Activated naive CD4-positive, alpha-beta T cell treated with anti-CD3 and anti-CD28 coated beads, Interleukin-2, amount 50 U/mL, for 24 hours (primary cell): Measurements from ENCODE around the gene SNX27.
A peak's percentile ranks its signal among the peaks of the same experiment; 100 is the strongest.
"Not testable (repeated sequence)": the region's sequence is repeated elsewhere in the genome, so short reads cannot be mapped to it uniquely, and the experiment has no call there.

ENCODE experiments used
- H3K27ac Mint-ChIP-seq: one replicate; pipeline ENCODE4 v1.8.0; 2021; ENCODE audit warnings: mild to moderate bottlenecking, mixed read lengths
- H3K27me3 Mint-ChIP-seq: one replicate; pipeline ENCODE4 v1.8.0; 2021; ENCODE audit warnings: mixed read lengths
- H3K36me3 Mint-ChIP-seq: one replicate; pipeline ENCODE4 v1.8.0; 2021; ENCODE audit warnings: mixed read lengths
- H3K4me1 Mint-ChIP-seq: one replicate; pipeline ENCODE4 v1.8.0; 2021; ENCODE audit warnings: mixed read lengths
- H3K4me3 Mint-ChIP-seq: one replicate; pipeline ENCODE4 v1.8.0; 2021; ENCODE audit warnings: mild to moderate bottlenecking, mixed read lengths
- H3K9me3 Mint-ChIP-seq: one replicate; pipeline ENCODE4 v1.8.0; 2021; ENCODE audit warnings: mixed read lengths

SNX27 gene

DNA sequence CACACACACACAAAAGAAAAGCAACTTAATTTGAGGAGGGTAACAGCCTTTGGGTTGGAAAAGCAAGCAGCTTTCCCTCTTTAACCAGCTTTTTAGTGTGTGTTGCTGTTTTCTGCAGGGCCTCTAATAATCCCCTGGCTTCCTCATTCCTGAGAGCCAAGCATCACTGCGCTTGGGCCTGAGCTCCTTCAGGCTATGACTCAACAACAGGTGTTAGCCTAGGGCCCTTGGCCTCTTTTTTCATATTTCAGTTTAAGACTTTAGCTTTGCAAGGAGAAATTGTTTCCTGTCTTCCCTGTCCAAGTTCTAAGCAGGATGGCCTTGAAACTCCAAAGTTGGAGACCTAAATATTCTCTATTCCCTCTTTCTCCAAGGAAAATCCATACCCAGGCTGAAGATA, 26.2 kb upstream of the SNX27 start:
- Mint-ChIP-seq H3K36me3 (no peaks in the 10 kb centered on the region), H3K27ac (no peak overlapping the region), H3K4me3 (no peak overlapping the region), H3K9me3 (no peaks in the 10 kb centered on the region), H3K27me3 (no peaks in the 10 kb centered on the region), H3K4me1 (no peaks in the 10 kb centered on the region)

GRCh38 chr1:151590961-151591360, 20.9 kb upstream of the SNX27 start:
- H3K4me1 Mint-ChIP-seq, result peaks cover 11% of the 10 kb centered on the region
- no peak overlapping the region for H3K4me3 Mint-ChIP-seq
- H3K27ac Mint-ChIP-seq, result no peak overlapping the region
- H3K9me3 Mint-ChIP-seq, result no peaks in the 10 kb centered on the region
- H3K27me3 Mint-ChIP-seq, result peaks cover 1% of the 10 kb centered on the region
- no peaks in the 10 kb centered on the region for H3K36me3 Mint-ChIP-seq

DNA sequence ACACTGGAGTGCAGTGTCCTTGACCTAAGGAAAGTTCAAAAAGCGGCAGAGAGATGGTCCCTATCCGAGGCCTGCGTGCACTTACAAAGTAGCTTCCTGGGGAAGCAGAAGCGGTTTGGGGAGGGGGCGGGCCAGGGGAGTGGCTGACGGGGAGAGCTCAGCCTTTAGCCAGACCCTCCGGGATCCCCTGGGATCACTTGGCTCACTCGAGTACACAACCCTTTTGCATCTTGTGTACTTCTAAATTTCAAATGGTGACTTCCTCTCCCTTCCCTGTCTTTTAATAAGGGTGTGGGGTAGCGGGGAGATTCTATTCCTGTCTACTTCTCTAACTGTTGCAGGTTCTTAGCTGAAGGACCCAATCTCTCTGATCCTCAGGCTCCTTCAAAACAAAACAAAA, 18.1 kb upstream of the SNX27 start:
- no peaks in the 10 kb centered on the region for H3K36me3 Mint-ChIP-seq
- peaks cover 1% of the 10 kb centered on the region for H3K27me3 Mint-ChIP-seq
- H3K9me3 Mint-ChIP-seq, result no peaks in the 10 kb centered on the region
- H3K27ac Mint-ChIP-seq, result no peak overlapping the region
- peak overlapping the region; percentile 76 for H3K4me3 Mint-ChIP-seq
- peaks cover 11% of the 10 kb centered on the region for H3K4me1 Mint-ChIP-seq

GRCh38 chr1:151594143-151594625, 17.7 kb upstream of the SNX27 start:
- H3K27ac Mint-ChIP-seq, result no peak overlapping the region
- H3K36me3 Mint-ChIP-seq, result no peaks in the 10 kb centered on the region
- peaks cover 11% of the 10 kb centered on the region for H3K4me1 Mint-ChIP-seq
- no peaks in the 10 kb centered on the region for H3K9me3 Mint-ChIP-seq
- peaks cover 1% of the 10 kb centered on the region for H3K27me3 Mint-ChIP-seq
- H3K4me3 Mint-ChIP-seq, result peak overlapping the region; percentile 76

DNA sequence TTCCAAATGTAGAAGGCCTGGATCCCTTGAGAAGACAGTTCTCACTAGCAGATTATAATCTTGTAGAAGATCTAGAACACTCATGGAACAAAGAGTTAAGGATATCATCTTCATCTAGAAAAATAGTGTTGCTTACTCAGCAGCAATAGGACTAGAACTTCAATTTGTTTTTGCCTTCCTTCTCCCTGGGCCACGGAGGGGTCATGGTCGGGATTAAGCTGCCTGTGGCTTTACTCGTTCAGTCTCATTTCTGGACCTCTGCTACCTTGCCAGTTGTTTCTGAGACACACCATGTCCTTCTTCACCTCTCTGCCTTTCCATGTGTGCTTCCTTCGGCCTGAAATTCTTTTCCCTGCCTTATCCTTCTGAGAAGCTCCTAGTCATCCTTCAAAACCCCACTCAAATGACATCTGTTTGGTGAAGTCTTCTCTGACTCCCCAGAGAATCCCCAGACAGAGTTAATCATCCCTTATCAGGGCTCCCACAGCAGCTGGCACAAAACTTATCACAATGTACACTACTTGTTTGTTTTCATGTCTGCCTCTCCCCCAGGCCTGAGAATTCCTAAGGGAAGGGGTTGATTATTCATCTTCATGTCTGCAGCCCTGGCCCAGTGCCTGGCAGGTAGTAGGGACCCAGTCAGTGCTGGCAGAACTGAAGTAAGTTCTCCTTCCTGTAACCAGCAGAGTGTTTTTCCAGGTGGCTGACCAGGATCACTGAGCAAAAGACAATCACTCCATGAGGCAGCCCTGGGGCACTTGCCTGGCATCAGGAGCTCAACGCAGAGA, 15.5 kb upstream of the SNX27 start:
- peaks cover 1% of the 10 kb centered on the region for H3K27me3 Mint-ChIP-seq
- H3K4me3 Mint-ChIP-seq, result no peak overlapping the region
- H3K36me3 Mint-ChIP-seq, result no peaks in the 10 kb centered on the region
- H3K4me1 Mint-ChIP-seq, result peaks cover 11% of the 10 kb centered on the region
- H3K9me3 Mint-ChIP-seq, result no peaks in the 10 kb centered on the region
- H3K27ac Mint-ChIP-seq, result no peak overlapping the region

GRCh38 chr1:151602550-151602949, 9.3 kb upstream of the SNX27 start:
- H3K36me3 Mint-ChIP-seq, result not testable (repeated sequence)

GRCh38 chr1:151604291-151604690, 7.6 kb upstream of the SNX27 start:
- Mint-ChIP-seq H3K4me3 (no peak overlapping the region), H3K9me3 (no peaks in the 10 kb centered on the region), H3K27me3 (peaks cover 3% of the 10 kb centered on the region), H3K4me1 (peaks cover 5% of the 10 kb centered on the region), H3K27ac (no peak overlapping the region), H3K36me3 (no peaks in the 10 kb centered on the region)

More at GRCh38 chr1:151602550-151602949, 9.3 kb upstream of the SNX27 start:
- H3K4me3 Mint-ChIP-seq, H3K27ac Mint-ChIP-seq, H3K9me3 Mint-ChIP-seq, H3K4me1 Mint-ChIP-seq, H3K27me3 Mint-ChIP-seq: not testable (repeated sequence)

DNA sequence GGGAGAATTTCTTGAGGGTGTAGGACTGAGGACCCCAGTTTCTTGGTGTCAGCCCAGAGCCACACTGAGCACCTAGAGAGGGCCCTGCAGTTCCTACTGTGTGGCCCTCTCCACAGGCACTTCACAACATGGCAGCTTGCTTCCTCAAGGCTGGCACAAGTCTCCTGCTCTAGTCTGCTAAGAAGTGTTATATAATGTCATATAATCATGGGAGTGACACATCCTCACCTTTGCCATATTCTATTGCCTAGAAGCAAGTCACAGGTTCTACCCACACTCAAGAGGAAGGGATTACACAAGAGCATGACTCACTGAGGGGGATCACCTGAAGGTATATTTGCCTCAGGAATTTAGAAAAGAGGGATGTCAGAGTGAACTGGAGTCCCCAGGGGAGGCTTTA, 5.5 kb upstream of the SNX27 start:
- Mint-ChIP-seq H3K27ac (no peak overlapping the region), H3K4me3 (no peak overlapping the region), H3K9me3 (no peaks in the 10 kb centered on the region), H3K36me3 (no peaks in the 10 kb centered on the region), H3K4me1 (peaks cover 6% of the 10 kb centered on the region), H3K27me3 (peaks cover 3% of the 10 kb centered on the region)

- Mint-ChIP-seq H3K9me3 (no peaks in the 10 kb centered on the region), H3K36me3 (no peaks in the 10 kb centered on the region), H3K4me3 (no peak overlapping the region), H3K27ac (no peak overlapping the region), H3K4me1 (peaks cover 8% of the 10 kb centered on the region), H3K27me3 (peaks cover 3% of the 10 kb centered on the region)
Measured at GRCh38 chr1:151606857-151607256, 5.0 kb upstream of the SNX27 start.

DNA sequence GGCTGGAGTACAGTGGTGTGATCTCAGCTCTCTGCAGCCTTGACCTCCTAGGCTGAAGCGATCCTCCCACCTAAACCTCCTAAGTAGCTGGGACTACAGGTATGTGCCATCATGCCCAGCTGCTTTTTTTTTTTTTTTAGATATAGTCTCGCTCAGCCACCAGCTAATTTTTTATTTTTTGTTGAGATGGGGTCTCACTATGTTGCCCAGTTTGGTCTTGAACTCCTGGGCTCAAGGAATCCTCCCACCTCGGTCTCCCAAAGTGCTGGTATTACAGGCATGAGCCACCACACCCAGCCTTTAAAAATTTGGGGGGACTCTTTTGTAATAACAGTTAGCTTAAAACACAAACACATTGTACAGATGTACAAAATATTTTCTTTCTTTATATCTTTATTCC, 1.7 kb upstream of the SNX27 start:
- H3K27ac Mint-ChIP-seq, result no peak overlapping the region
- H3K27me3 Mint-ChIP-seq, result no peaks in the 10 kb centered on the region
- peaks cover 31% of the 10 kb centered on the region for H3K4me1 Mint-ChIP-seq
- H3K9me3 Mint-ChIP-seq, result no peaks in the 10 kb centered on the region
- H3K36me3 Mint-ChIP-seq, result no peaks in the 10 kb centered on the region
- H3K4me3 Mint-ChIP-seq, result no peak overlapping the region

DNA sequence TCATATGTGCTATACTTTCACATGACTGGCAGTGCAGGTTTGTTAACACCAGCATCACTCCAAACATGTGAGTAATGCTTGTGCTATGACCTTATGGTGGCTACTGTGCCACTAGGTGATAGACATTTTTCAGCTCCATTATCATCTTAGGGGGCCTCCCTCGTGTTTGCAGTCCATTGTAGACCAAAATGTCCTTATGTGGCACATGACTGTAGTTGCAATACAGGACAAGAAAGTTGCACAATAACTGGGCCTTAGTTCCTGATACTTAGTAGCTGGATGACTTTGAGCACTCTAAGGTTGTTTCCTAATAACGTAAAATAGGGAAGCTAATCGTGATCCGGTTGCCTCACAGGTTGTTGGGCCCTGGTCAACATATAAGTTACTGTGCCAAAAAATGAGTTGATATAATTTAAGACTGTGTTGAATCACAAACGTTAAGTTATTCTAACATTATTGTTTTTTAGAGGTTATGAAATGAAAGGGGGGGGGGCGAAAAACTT, 511 bp upstream of the SNX27 start:
- Mint-ChIP-seq H3K27me3 (no peaks in the 10 kb centered on the region), H3K27ac (peak overlapping the region; percentile 69), H3K9me3 (no peaks in the 10 kb centered on the region), H3K4me3 (peak overlapping the region; percentile 78), H3K36me3 (no peaks in the 10 kb centered on the region), H3K4me1 (peaks cover 42% of the 10 kb centered on the region)

DNA sequence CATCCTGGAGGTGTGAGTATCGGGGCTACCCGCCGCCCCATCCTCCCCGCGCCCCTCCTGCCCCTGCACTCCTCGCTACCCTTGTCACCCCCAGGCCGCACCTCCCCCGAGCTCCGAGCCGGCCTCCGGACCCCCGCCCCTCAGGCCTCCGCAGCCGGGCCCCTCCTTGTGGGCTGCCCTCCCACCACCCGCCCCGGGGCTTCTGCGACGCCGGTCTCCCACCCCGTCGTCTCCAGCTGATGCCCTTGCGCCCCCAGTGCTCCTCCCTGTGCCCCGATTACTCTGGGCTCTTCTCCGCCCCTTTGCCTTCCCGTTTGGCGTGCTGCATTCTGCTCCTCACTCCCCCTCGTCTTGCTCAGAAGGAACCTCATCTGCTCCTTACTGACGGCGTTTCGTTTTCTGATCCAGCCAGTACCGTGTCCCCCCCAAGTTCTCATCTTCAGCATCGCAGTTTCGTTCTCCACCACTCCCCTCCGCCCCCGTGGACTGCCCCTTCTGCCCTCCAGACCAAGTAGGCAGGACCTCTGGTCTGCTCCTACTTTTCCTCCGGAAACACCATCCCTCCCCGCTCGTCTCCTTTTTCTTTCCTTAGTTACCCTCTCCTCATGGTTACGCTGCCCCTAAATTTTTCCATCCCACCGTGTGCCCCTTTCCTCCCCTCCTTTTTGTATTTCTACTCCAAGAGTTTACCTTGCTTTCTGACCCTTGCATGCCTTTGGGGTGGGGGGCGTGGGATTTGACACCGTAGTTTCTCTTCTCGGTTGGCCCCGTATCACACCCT, 841 bp downstream of the SNX27 start:
- Mint-ChIP-seq H3K27me3 (no peaks in the 10 kb centered on the region), H3K4me3 (peak overlapping the region; percentile 94), H3K36me3 (no peaks in the 10 kb centered on the region), H3K4me1 (peaks cover 48% of the 10 kb centered on the region), H3K9me3 (no peaks in the 10 kb centered on the region), H3K27ac (peak overlapping the region; percentile 97)

DNA sequence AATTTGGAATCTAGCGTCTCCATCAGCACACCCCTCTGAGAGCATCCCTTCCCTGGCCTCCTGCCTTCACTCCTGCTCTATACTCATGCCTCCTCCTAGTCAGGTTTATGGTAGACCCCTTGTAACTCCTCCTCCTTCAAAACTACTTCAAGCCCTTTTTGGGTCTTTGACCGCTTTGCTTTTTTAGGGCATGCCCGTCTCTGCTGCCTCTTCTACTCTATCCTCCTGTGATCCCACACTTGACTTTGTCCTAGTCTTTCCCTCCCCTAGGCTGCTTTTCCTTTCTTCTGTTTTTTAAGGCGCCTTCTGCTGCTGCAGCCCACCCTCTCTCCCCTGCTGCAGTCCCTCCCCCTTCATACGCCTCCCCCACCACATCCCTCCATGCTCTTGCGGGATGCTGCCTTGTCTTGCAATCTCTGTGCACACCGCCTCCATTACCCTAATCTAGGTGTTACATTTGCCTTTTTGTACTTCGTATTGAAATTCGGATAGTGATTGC, 1.5 kb downstream of the SNX27 start:
- Mint-ChIP-seq H3K4me1 (peaks cover 53% of the 10 kb centered on the region), H3K4me3 (peak overlapping the region; percentile 94), H3K27ac (peak overlapping the region; percentile 97), H3K36me3 (peaks cover under 1% of the 10 kb centered on the region), H3K27me3 (no peaks in the 10 kb centered on the region), H3K9me3 (no peaks in the 10 kb centered on the region)

- no peaks in the 10 kb centered on the region for H3K9me3 Mint-ChIP-seq
- peak overlapping the region; percentile 72 for H3K27ac Mint-ChIP-seq
- H3K36me3 Mint-ChIP-seq, result peaks cover 4% of the 10 kb centered on the region
- H3K27me3 Mint-ChIP-seq, result no peaks in the 10 kb centered on the region
- peaks cover 71% of the 10 kb centered on the region for H3K4me1 Mint-ChIP-seq
- H3K4me3 Mint-ChIP-seq, result peak overlapping the region; percentile 27
Measured at GRCh38 chr1:151615711-151616504, 4.1 kb downstream of the SNX27 start.

- Mint-ChIP-seq H3K4me3 (peak overlapping the region; percentile 27), H3K36me3 (peaks cover 4% of the 10 kb centered on the region), H3K27ac (peak overlapping the region; percentile 72), H3K4me1 (peaks cover 74% of the 10 kb centered on the region), H3K9me3 (no peaks in the 10 kb centered on the region), H3K27me3 (no peaks in the 10 kb centered on the region)
Measured at GRCh38 chr1:151616505-151616849, 4.6 kb downstream of the SNX27 start.
